ENCODE results near the gene PRIM1.
"Not testable (repeated sequence)": the region's sequence is repeated elsewhere in the genome, so short reads cannot be mapped to it uniquely, and the experiment has no call there.

The PRIM1 gene

DNA sequence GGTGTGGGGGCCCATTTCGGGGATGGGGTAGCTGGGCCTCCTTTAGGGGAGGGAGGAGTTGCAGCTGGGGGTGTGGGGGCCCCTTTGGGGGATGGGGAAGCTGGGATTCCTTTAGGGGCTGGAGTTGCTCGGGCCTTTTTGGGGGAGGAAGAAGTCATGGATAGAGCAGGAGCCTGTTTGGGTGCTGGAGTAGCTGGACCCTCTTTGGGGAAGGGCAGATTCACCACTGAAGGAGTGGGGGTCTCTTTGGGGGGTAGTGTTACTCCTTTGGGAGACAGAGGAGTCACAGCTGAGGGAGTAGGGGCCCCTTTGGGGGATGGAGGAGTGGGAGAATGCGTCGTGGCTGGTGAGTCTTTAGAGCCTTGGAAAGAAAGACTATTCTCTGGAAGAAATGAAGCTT, 33.5 kb downstream of the PRIM1 start:
- DNase-seq (ENCODE audit: low read depth in 1 of 2, low spot score in 1 of 2): no peak

DNA sequence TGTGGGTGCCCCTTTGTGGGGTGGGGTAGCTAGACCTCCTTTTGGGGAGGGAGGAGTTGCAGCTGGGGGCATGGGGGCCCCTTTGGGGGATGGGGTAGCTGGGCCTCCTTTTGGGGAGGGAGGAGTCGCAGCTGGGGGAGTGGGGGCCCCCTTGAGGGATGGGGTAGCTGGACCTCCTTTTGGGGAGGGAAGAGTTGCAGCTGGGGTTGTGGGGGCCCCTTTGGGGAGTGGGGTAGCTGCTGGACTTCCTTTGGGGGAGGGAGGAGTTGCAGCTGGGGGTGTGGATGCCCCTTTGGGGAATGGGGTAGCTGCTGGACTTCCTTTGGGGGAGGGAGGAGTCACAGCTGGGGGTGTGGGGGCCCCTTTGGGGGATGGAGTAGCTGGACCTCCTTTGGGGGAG, 34.0 kb downstream of the PRIM1 start:
- no peak for DNase-seq (ENCODE audit: low read depth in 1 of 2, low spot score in 1 of 2)

GRCh38 chr12:56716933-56717880, 34.9 kb downstream of the PRIM1 start:
- DNase-seq (ENCODE audit: low read depth in 1 of 2, low spot score in 1 of 2): no peak

DNA sequence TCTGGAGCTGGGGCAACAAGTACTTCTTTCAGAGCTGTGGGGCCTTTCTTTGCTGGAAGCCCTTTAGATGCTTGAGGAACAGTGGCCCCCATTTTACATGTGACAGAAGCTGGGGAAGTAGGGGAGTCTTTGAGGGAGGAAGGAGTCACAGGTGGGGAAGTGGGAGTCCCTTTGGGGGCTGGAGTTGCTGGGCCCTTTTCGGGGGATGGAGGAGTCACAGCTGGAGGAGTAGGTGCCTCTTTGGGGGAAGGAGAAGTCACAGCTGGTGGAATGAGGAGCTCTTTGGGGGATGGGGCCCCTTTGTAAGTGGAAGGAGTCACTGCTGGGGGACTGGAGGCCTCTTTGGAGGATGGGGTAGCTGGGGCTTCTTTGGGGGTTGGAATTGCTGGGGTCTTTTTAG, 35.7 kb downstream of the PRIM1 start:
- no peak for DNase-seq (ENCODE audit: low read depth in 1 of 2, low spot score in 1 of 2)

- no peak for DNase-seq (ENCODE audit: low read depth in 1 of 2, low spot score in 1 of 2)
Measured at GRCh38 chr12:56715798-56716197, 36.3 kb downstream of the PRIM1 start.

DNA sequence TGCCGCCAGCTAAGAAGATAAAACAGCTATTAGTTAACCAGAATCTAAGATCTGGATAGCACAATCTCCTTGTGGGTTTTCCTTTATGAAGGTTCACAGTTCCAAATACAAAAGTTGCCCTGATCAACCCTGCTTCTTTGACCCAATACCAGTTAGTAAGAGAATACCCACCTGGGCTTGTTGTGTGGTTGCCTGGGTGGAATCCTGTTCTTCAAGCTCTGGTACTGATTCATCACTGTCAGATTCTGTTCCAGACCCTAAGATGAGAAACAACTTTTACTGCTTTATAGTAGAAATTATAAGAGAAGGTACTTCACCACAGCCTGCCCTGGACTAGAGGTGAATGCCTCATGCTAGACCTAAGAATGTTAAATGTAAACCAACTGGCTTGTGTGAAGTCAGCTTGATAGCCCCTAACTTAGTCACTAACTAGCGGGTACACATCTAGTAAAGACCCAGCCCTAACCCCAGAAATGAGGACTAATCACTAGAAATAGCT, 37.6 kb downstream of the PRIM1 start:
- no peak for DNase-seq (ENCODE audit: low read depth in 1 of 2, low spot score in 1 of 2)

- DNase-seq (ENCODE audit: low read depth in 1 of 2, low spot score in 1 of 2): no peak
Measured at GRCh38 chr12:56713345-56713744, 38.8 kb downstream of the PRIM1 start.

- no peak for DNase-seq (ENCODE audit: low read depth in 1 of 2, low spot score in 1 of 2)
Measured at GRCh38 chr12:56709759-56710376, 42.3 kb downstream of the PRIM1 start.

GRCh38 chr12:56704522-56704921, 47.6 kb downstream of the PRIM1 start:
- DNase-seq (ENCODE audit: low read depth in 1 of 2, low spot score in 1 of 2): not testable (repeated sequence)

- DNase-seq (ENCODE audit: low read depth in 1 of 2, low spot score in 1 of 2): no peak
Measured at GRCh38 chr12:56699020-56699661, 53.0 kb downstream of the PRIM1 start.

- no peak for DNase-seq (ENCODE audit: low read depth in 1 of 2, low spot score in 1 of 2)
Measured at GRCh38 chr12:56695327-56696101, 56.6 kb downstream of the PRIM1 start.

- no peak for DNase-seq (ENCODE audit: low read depth in 1 of 2, low spot score in 1 of 2)
Measured at GRCh38 chr12:56694161-56694560, 58.0 kb downstream of the PRIM1 start.

DNA sequence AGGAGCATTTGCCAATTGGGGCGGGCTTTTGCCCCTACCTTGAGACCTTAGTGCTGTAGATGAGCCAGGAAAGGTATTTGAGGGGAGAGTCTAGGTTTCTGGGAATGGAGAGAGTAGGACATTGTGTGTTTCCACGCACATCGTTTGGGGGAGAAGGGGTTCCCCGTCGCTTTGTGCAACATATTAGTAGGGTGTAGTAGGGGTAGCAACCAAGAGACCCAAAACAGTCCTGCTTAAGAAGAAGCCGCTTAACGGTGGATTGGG, 63.3 kb downstream of the PRIM1 start:
- no peak for DNase-seq (ENCODE audit: low read depth in 1 of 2, low spot score in 1 of 2)

- DNase-seq (ENCODE audit: low read depth in 1 of 2, low spot score in 1 of 2): peak; percentile 96
Measured at GRCh38 chr12:56688129-56688845, 63.8 kb downstream of the PRIM1 start, which contains the start of gene PTGES3. Gene PTGES3, minus strand, starts transcription at chr12:56688284. Its CDS starts 285 bp downstream, at chr12:56687999.

GRCh38 chr12:56687223-56688128, 64.6 kb downstream of the PRIM1 start:
- peak; percentile 26 to 44 for DNase-seq (ENCODE audit: low read depth in 1 of 2, low spot score in 1 of 2)

GRCh38 chr12:56684745-56685359, 67.3 kb downstream of the PRIM1 start:
- DNase-seq (ENCODE audit: low read depth in 1 of 2, low spot score in 1 of 2): no peak

DNA sequence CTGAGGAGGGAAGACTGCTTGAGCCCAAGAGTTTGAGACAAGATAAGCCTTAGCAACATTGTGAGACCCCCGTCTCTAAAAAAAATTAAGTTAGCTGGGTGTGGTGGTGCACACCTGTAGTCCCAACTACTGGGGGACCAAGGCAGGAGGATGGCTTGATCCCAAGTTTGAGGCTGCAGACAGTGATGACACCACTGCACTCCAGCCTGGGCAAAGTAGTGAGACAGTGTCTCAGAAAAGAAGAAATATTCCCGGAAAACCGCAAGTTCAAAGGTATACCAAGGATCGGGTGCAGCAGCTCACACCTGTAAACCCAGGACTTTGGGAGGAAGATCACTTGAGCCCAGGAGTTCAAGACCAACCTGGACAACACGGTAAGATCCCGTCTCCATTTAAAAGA, 69.8 kb downstream of the PRIM1 start:
- no peak for DNase-seq (ENCODE audit: low read depth in 1 of 2, low spot score in 1 of 2)

Measured in stimulated activated CD4-positive, alpha-beta T cell treated with anti-CD3 and anti-CD28 coated beads, Interleukin-15, amount 100 ng/mL, for 1 hour (primary cell).